Upper lobe of left lung (tissue), 6 donors: Measurements from ENCODE around the gene GSG1L. TPM values are rescaled to one million over a fixed set of nuclear protein-coding genes. Genes with fewer than 3 reads are reported as not detected.

Experiments used
- ATAC-seq, 2 donors: fragments of 200-7000 bp; cut with Tn5 transposase; one replicate each; pipeline ENCODE4 v1.9.1; 2022; ENCODE audit warnings: mild to moderate bottlenecking in 2 of 2, moderate library complexity in 2 of 2; ENCODE audit not compliant: low FRiP score in 2 of 2
- DNase-seq, 2 donors: peaks; one replicate each; pipeline ENCODE4 v3.0.0-alpha.2; 2019 to 2020
- H3K27ac ChIP-seq, 4 donors: fragments of 200-600 bp; sonication (generic); one replicate each; pipeline ENCODE4 v1.5.1; 2016 to 2019
- H3K27me3 ChIP-seq, 4 donors: fragments of 200-600 bp; sonication (generic); one replicate each; pipeline ENCODE4 v1.5.1; 2017 to 2019
- H3K36me3 ChIP-seq, 4 donors: fragments of 200-600 bp; sonication (generic); one replicate each; pipeline ENCODE4 v1.5.1; 2016 to 2019
- H3K4me1 ChIP-seq, 4 donors: fragments of 200-600 bp; sonication (generic); one replicate each; pipeline ENCODE4 v1.5.1; 2018 to 2019
- H3K4me3 ChIP-seq, 4 donors: fragments of 200-600 bp; sonication (generic); one replicate each; pipeline ENCODE4 v1.5.1; 2017 to 2019; ENCODE audit warnings: mild to moderate bottlenecking in 2 of 4, moderate library complexity in 1 of 4
- H3K9me3 ChIP-seq, 4 donors: fragments of 200-600 bp; sonication (generic); one replicate each; pipeline ENCODE4 v1.5.1; 2018 to 2019
- EP300 ChIP-seq, 4 donors: sonication (generic); formaldehyde crosslinking; IDR thresholded peaks; one replicate each; pipeline ENCODE4 v1.5.1; 2017; ENCODE audit warnings: antibody characterized with exemption in 4 of 4, control low read depth in 2 of 4
- POLR2A ChIP-seq, 4 donors: fragments of 450-650 bp; IDR thresholded peaks; one replicate each; pipeline ENCODE4 v1.5.1; 2016 to 2017; ENCODE audit warnings: antibody characterized with exemption in 4 of 4, mild to moderate bottlenecking in 2 of 4
- POLR2AphosphoS5 ChIP-seq, 2 donors: sonication (generic); formaldehyde crosslinking; IDR thresholded peaks; one replicate each; pipeline ENCODE4 v1.5.1; 2017; ENCODE audit warnings: antibody characterized with exemption in 2 of 2
- WGBS, 2 donors: methylation state at CpG; one replicate each; pipeline ENCODE4 v1.1.5; 2017 to 2018; 5-methylcytosine and 5-hydroxymethylcytosine counted together
- total RNA-seq, 6 donors: library from RNA; depleted of rRNA in 4 of 6; stranded (reverse); fragments of >200 nt in 4 of 6; gene quantifications; one replicate each; pipeline versions ENCODE4 v1.1.0 to v1.2.1, GENCODE V29; 2016 to 2021
- TF ChIP-seq, protein P1 (sequence below), 6 experiments: fragments of 450-650 bp in 4 of 6; fragments of 200-600 bp in 2 of 6; sonication (generic) in 2 of 6; IDR thresholded peaks; one replicate each; pipeline ENCODE4 v1.5.1; 2016 to 2019; ENCODE audit warnings: antibody characterized with exemption in 6 of 6
- donor health status: DM: no; HTN: no; CAD: no; lungs with moderate emphysema.
- donor health status: DM: no; HTN: yes; CAD: no; lungs with severe emphysema.

The GSG1L gene
- total RNA-seq, 6 donors from 2014 or later = 2.2 TPM; not detected in 5

DNA sequence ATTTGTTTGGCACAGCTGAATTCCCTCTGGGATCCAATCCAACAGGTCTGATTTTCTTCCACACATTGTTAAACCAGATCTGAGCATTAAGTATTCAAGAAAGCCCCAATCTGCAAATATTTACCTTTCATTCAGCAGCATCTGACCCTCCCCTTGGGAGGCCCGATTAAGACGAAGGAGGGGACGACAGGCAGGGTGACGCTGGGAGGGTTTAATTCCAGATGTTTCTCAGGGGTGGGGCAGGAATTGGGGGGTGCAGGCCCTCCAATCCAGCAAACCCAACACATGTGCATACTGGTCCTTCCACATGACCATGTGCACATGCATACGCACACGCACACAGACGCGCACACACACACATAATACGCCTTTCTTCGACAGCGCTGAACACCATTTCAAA is 240.5 kb downstream of the GSG1L start:
- no peaks in the 10 kb centered on the region for H3K27me3 ChIP-seq
- TF ChIP-seq POLR2AphosphoS5 (IDR thresholded peaks at IDR 0.05) (no peak), POLR2A (IDR thresholded peaks at IDR 0.05) (no peak), EP300 (IDR thresholded peaks at IDR 0.05) (no peak)
- TF ChIP-seq, protein P1, sequence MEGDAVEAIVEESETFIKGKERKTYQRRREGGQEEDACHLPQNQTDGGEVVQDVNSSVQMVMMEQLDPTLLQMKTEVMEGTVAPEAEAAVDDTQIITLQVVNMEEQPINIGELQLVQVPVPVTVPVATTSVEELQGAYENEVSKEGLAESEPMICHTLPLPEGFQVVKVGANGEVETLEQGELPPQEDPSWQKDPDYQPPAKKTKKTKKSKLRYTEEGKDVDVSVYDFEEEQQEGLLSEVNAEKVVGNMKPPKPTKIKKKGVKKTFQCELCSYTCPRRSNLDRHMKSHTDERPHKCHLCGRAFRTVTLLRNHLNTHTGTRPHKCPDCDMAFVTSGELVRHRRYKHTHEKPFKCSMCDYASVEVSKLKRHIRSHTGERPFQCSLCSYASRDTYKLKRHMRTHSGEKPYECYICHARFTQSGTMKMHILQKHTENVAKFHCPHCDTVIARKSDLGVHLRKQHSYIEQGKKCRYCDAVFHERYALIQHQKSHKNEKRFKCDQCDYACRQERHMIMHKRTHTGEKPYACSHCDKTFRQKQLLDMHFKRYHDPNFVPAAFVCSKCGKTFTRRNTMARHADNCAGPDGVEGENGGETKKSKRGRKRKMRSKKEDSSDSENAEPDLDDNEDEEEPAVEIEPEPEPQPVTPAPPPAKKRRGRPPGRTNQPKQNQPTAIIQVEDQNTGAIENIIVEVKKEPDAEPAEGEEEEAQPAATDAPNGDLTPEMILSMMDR (IDR thresholded peaks at IDR 0.05) = no peak
- 63 to 64% methylated on average over 11 of the region's 11 CpGs for WGBS, 2 donors
- H3K4me1 ChIP-seq = no peaks in the 10 kb centered on the region
- no peaks in the 10 kb centered on the region for H3K36me3 ChIP-seq
- H3K27ac ChIP-seq = no peak overlapping the region
- no peak overlapping the region for H3K4me3 ChIP-seq
- ATAC-seq = no peak
- no peaks in the 10 kb centered on the region for H3K9me3 ChIP-seq
- no peak for DNase-seq

DNA sequence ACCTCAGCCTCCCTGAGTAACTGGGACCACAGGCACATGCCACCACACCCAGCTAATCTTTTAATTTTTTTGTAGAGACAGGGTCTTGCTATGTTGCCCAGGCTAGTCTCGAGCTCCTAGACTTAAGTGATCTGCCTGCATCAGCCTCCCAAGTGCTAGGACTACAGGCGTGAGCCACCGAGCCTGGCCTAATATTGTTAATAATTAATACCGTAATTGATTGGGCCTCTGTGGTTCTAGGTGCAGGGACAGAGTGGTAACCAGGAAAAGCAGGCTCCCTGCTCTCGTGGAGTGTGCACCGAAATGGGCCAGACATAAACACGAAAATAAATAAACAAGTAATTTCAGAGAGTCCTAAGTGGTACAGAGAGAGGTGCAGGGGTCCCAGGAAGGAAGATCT is 241.0 kb downstream of the GSG1L start:
- TF ChIP-seq, protein P1 (IDR thresholded peaks at IDR 0.05) = no peak
- TF ChIP-seq POLR2AphosphoS5 (IDR thresholded peaks at IDR 0.05) (no peak), POLR2A (IDR thresholded peaks at IDR 0.05) (no peak), EP300 (IDR thresholded peaks at IDR 0.05) (no peak)
- WGBS, 2 donors = 50 to 53% methylated on average over 7 of the region's 7 CpGs
- Histone ChIP-seq H3K4me1 (no peaks in the 10 kb centered on the region), H3K27me3 (no peaks in the 10 kb centered on the region), H3K27ac (no peak overlapping the region), H3K36me3 (no peaks in the 10 kb centered on the region), H3K9me3 (no peaks in the 10 kb centered on the region), H3K4me3 (no peak overlapping the region)
- no peak for ATAC-seq
- DNase-seq = no peak

- ATAC-seq (no peak), DNase-seq (no peak)
- no peak overlapping the region for H3K27ac ChIP-seq
- H3K4me3 ChIP-seq = no peak overlapping the region
- WGBS, 2 donors = 78 to 80% methylated on average over 9 to 10 of the region's 10 CpGs
- no peaks in the 10 kb centered on the region for H3K27me3 ChIP-seq
- H3K36me3 ChIP-seq = no peaks in the 10 kb centered on the region
- H3K9me3 ChIP-seq = no peaks in the 10 kb centered on the region
- no peaks in the 10 kb centered on the region for H3K4me1 ChIP-seq
- TF ChIP-seq, protein P1 (IDR thresholded peaks at IDR 0.05) = no peak
- no peak for TF ChIP-seq POLR2A (IDR thresholded peaks at IDR 0.05)
- no peak for TF ChIP-seq POLR2AphosphoS5 (IDR thresholded peaks at IDR 0.05)
- no peak for TF ChIP-seq EP300 (IDR thresholded peaks at IDR 0.05)
These were observed 242.7 kb downstream of the GSG1L start for GRCh38 chr16:27820646-27821345.

GRCh38 chr16:27819881-27820610 is 243.5 kb downstream of the GSG1L start:
- Histone ChIP-seq H3K27ac (no peak overlapping the region), H3K36me3 (no peaks in the 10 kb centered on the region), H3K4me3 (no peak overlapping the region), H3K9me3 (no peaks in the 10 kb centered on the region), H3K4me1 (no peaks in the 10 kb centered on the region), H3K27me3 (no peaks in the 10 kb centered on the region)
- TF ChIP-seq POLR2AphosphoS5 (IDR thresholded peaks at IDR 0.05) (no peak), POLR2A (IDR thresholded peaks at IDR 0.05) (no peak), EP300 (IDR thresholded peaks at IDR 0.05) (no peak)
- TF ChIP-seq, protein P1 (IDR thresholded peaks at IDR 0.05) = no peak
- DNase-seq = no peak
- WGBS, 2 donors = 85 to 91% methylated on average over 20 of the region's 20 CpGs
- no peak for ATAC-seq
